BJ (cell line): ENCODE data around the gene FABP6. TPM values are rescaled to one million over a fixed set of nuclear protein-coding genes. Genes with fewer than 3 reads are reported as not detected.

ENCODE experiments used
- CTCF ChIA-PET: fragments of 350-600 bp; formaldehyde crosslinking; extraction: SDS; loops from one replicate; lab custom pipeline; 2021; ENCODE audit warnings: antibody characterized with exemption, inconsistent platforms; lab: Yijun Ruan, JAX
- POLR2A ChIA-PET: fragments of 300-600 bp; sonication (Branson Sonifier 250); formaldehyde crosslinking; extraction: SDS; loops from one replicate; lab custom pipeline; 2021; ENCODE audit warnings: antibody characterized with exemption; lab: Charles Lee
- DNase-seq: peaks from one replicate; pipeline ENCODE4 v3.0.0-alpha.2; 2011; ENCODE audit warnings: low read depth
- H3K27me3 ChIP-seq: 2 replicates; pipeline ENCODE4 v1.6.0; 2011; ENCODE audit warnings: low read length; ENCODE audit not compliant: control insufficient read depth, insufficient read depth
- H3K36me3 ChIP-seq: 2 replicates; pipeline ENCODE4 v1.5.1; 2011; ENCODE audit warnings: low read length; ENCODE audit not compliant: control insufficient read depth, insufficient read depth
- H3K4me3 ChIP-seq: 2 replicates; pipeline ENCODE4 v1.5.1; 2011; ENCODE audit warnings: low read depth, mild to moderate bottlenecking, control low read depth, low read length
- polyA plus RNA-seq: library from polyadenylated mRNA; depleted of rRNA; stranded (reverse); fragments of >200 nt; gene quantifications from 2 replicates; pipeline ENCODE4 v1.2.3, GENCODE V29; 2011
- TF ChIP-seq, protein P1 (sequence below): IDR thresholded peaks from 2 replicates; pipeline ENCODE4 v1.5.1; 2011; ENCODE audit warnings: low read depth, mild to moderate bottlenecking, control low read depth, inconsistent platforms, low read length, moderate library complexity; ENCODE audit not compliant: insufficient read depth

Gene FABP6
- polyA plus RNA-seq, 1 experiment, result not detected

DNA sequence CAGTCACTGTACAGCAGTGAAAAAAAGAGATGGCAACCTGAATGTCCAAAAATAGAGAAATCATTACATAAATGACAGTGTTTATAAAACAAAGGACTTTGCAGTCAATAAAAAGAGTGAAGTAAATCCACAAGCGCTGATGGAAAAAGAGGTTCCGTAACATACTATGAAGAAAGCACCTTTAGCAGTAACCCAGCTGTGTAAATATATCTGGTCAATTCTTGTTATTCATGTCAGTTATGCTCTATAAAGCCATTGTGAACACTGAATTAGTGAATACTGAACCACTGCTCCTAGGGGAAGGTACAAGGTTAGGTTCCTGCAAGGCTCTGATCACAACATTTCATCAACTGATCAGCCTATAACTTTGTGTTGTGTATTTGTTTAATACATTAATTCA lies 43.6 kb downstream of the FABP6 start:
- Histone ChIP-seq H3K27me3 (no peaks in the 10 kb centered on the region; the same call in 1 of the 2 replicates), H3K4me3 (no peak overlapping the region), H3K36me3 (no peaks in the 10 kb centered on the region)
- ChIA-PET CTCF (interaction anchor here (0.8 to 1.0 kb wide), 2 partner anchors 12 to 118 kb away, joined by 3 read pairs; no protein-coding TSS in a partner anchor), POLR2A (no interaction called here)
- no peak for DNase-seq
- TF ChIP-seq, protein P1, sequence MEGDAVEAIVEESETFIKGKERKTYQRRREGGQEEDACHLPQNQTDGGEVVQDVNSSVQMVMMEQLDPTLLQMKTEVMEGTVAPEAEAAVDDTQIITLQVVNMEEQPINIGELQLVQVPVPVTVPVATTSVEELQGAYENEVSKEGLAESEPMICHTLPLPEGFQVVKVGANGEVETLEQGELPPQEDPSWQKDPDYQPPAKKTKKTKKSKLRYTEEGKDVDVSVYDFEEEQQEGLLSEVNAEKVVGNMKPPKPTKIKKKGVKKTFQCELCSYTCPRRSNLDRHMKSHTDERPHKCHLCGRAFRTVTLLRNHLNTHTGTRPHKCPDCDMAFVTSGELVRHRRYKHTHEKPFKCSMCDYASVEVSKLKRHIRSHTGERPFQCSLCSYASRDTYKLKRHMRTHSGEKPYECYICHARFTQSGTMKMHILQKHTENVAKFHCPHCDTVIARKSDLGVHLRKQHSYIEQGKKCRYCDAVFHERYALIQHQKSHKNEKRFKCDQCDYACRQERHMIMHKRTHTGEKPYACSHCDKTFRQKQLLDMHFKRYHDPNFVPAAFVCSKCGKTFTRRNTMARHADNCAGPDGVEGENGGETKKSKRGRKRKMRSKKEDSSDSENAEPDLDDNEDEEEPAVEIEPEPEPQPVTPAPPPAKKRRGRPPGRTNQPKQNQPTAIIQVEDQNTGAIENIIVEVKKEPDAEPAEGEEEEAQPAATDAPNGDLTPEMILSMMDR, result no peak

- Histone ChIP-seq H3K36me3 (no peaks in the 10 kb centered on the region), H3K4me3 (no peak overlapping the region), H3K27me3 (no peaks in the 10 kb centered on the region; the same call in 1 of the 2 replicates)
- TF ChIP-seq, protein P1, result no peak
- POLR2A ChIA-PET, result no interaction called here
- no peak for DNase-seq
- CTCF ChIA-PET, result interaction anchor here (0.7 kb wide), 1 partner anchor 119 kb away, joined by 4 read pairs; no protein-coding TSS in a partner anchor
These were observed 45.2 kb downstream of the FABP6 start for GRCh38 chr5:160274483-160274931.

DNA sequence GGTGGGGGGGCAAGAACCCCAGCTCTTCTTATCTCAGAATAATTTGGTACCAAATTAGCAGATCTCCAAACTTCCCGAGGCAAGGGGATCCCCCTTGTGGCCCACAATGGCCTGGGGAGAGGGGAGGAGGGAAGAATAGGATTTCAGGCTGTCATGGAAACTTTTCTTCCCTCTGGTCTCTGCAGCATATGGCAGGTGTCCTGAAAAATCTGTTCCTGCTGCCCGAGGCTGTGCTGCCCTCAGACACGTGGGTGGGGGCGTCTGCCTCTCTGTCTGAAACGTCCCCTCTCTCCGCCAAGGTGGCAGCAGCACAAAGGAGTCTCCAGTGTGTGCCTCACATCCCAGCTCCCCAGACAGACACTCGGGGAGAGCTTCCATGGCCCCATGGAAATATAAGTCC lies 49.0 kb downstream of the FABP6 start:
- CTCF ChIA-PET, result no interaction called here
- Histone ChIP-seq H3K4me3 (no peak overlapping the region), H3K27me3 (no peaks in the 10 kb centered on the region; the same call in 1 of the 2 replicates), H3K36me3 (no peaks in the 10 kb centered on the region)
- POLR2A ChIA-PET, result no interaction called here
- TF ChIP-seq, protein P1, result no peak
- no peak for DNase-seq

- no peaks in the 10 kb centered on the region; the same call in 1 of the 2 replicates for H3K27me3 ChIP-seq
- ChIA-PET POLR2A (no interaction called here), CTCF (no interaction called here)
- no peak for DNase-seq
- TF ChIP-seq, protein P1, result no peak
- H3K4me3 ChIP-seq, result no peak overlapping the region
- H3K36me3 ChIP-seq, result no peaks in the 10 kb centered on the region
These were observed 51.2 kb downstream of the FABP6 start for GRCh38 chr5:160280384-160281095.

- ChIA-PET POLR2A (no interaction called here), CTCF (no interaction called here)
- Histone ChIP-seq H3K27me3 (no peaks in the 10 kb centered on the region; the same call in 1 of the 2 replicates), H3K4me3 (no peak overlapping the region), H3K36me3 (no peaks in the 10 kb centered on the region)
- TF ChIP-seq, protein P1, result no peak
- no peak for DNase-seq
These were observed 52.0 kb downstream of the FABP6 start for GRCh38 chr5:160281275-160281674.
